H9 (cell line): ENCODE data around the gene FSTL4. TPM values are rescaled to one million over a fixed set of nuclear protein-coding genes. Genes with fewer than 3 reads are reported as not detected.

Source experiments
- DNase-seq: peaks from one replicate; pipeline ENCODE4 v3.0.0-alpha.2; 2017
- H2AFZ ChIP-seq: one replicate; pipeline ENCODE4 v1.6.1; 2013; ENCODE audit warnings: mild to moderate bottlenecking, low read length, control low read depth, moderate library complexity
- H2AK5ac ChIP-seq: 2 replicates; pipeline ENCODE4 v1.6.1; 2013; ENCODE audit warnings: low read length, control low read depth, mixed read lengths; ENCODE audit not compliant: insufficient read length
- H2BK120ac ChIP-seq: one replicate; pipeline ENCODE4 v1.6.1; 2013; ENCODE audit warnings: low read depth, mild to moderate bottlenecking, low read length, control low read depth, inconsistent platforms; ENCODE audit not compliant: poor library complexity, severe bottlenecking
- H2BK12ac ChIP-seq: 2 replicates; pipeline ENCODE4 v1.6.1; 2013; ENCODE audit warnings: low read length, control low read depth, mixed read lengths, low read depth; ENCODE audit not compliant: insufficient read length
- H2BK15ac ChIP-seq: 2 replicates; pipeline ENCODE4 v1.6.1; 2013; ENCODE audit warnings: low read depth, low read length, control low read depth
- H2BK20ac ChIP-seq: one replicate; pipeline ENCODE4 v1.6.1; 2013; ENCODE audit warnings: low read depth, mild to moderate bottlenecking, low read length, control low read depth, inconsistent platforms; ENCODE audit not compliant: poor library complexity, severe bottlenecking
- H2BK5ac ChIP-seq: 2 replicates; pipeline ENCODE4 v1.6.1; 2013; ENCODE audit warnings: low read length, control low read depth, mixed read lengths; ENCODE audit not compliant: insufficient read length
- H3K14ac ChIP-seq: 2 replicates; pipeline ENCODE4 v1.6.1; 2013; ENCODE audit warnings: low read length, control low read depth; ENCODE audit not compliant: insufficient read depth
- H3K18ac ChIP-seq: 2 replicates; pipeline ENCODE4 v1.6.1; 2013; ENCODE audit warnings: low read depth, mild to moderate bottlenecking, mixed read lengths, low read length, control low read depth; ENCODE audit not compliant: insufficient read length
- H3K23ac ChIP-seq: 2 replicates; pipeline ENCODE4 v1.6.1; 2013; ENCODE audit warnings: low read length, control low read depth, mixed read lengths, low read depth; ENCODE audit not compliant: insufficient read length
- H3K23me2 ChIP-seq: 2 replicates; pipeline ENCODE4 v1.6.1; 2013; ENCODE audit warnings: low read depth, mild to moderate bottlenecking, mixed read lengths, low read length, control low read depth; ENCODE audit not compliant: insufficient read length, poor library complexity, severe bottlenecking
- H3K27ac ChIP-seq: 2 replicates; pipeline ENCODE4 v1.5.1; 2013; ENCODE audit warnings: low read length, control low read depth, mixed read lengths, low read depth; ENCODE audit not compliant: insufficient read length
- H3K27me3 ChIP-seq: 2 replicates; pipeline ENCODE4 v1.6.1; 2013; ENCODE audit warnings: low read length, control low read depth, inconsistent platforms; ENCODE audit not compliant: insufficient read depth
- H3K4ac ChIP-seq: 2 replicates; pipeline ENCODE4 v1.6.1; 2013; ENCODE audit warnings: low read depth, mild to moderate bottlenecking, control low read depth, inconsistent platforms, low read length, moderate library complexity
- H3K4me1 ChIP-seq: 2 replicates; pipeline ENCODE4 v1.6.1; 2013; ENCODE audit warnings: low read length, control low read depth, inconsistent platforms; ENCODE audit not compliant: insufficient read depth
- H3K4me2 ChIP-seq: 2 replicates; pipeline ENCODE4 v1.6.1; 2013; ENCODE audit warnings: low read length, control low read depth, mixed read lengths; ENCODE audit not compliant: insufficient read length, insufficient read depth
- H3K56ac ChIP-seq: 2 replicates; pipeline ENCODE4 v1.6.1; 2013; ENCODE audit warnings: low read depth, mild to moderate bottlenecking, mixed read lengths, low read length, control low read depth; ENCODE audit not compliant: insufficient read length
- H3K79me1 ChIP-seq: 2 replicates; pipeline ENCODE4 v1.6.1; 2013; ENCODE audit warnings: low read depth, mild to moderate bottlenecking, moderate library complexity, low read length, control low read depth, inconsistent platforms; ENCODE audit not compliant: insufficient read depth, poor library complexity, severe bottlenecking
- H3K79me2 ChIP-seq: 2 replicates; pipeline ENCODE4 v1.6.1; 2013; ENCODE audit warnings: low read length, control low read depth, inconsistent platforms; ENCODE audit not compliant: insufficient read depth
- H3K9ac ChIP-seq: 2 replicates; pipeline ENCODE4 v1.6.1; 2013; ENCODE audit warnings: low read length, control low read depth, mixed read lengths; ENCODE audit not compliant: insufficient read length; ENCODE audit errors: extremely low read depth
- H3K9me3 ChIP-seq: one replicate; pipeline ENCODE4 v1.6.1; 2013; ENCODE audit warnings: low read depth, low read length, inconsistent platforms; ENCODE audit not compliant: control insufficient read depth
- H3T11ph ChIP-seq: one replicate; pipeline ENCODE4 v1.6.1; 2013; ENCODE audit warnings: mild to moderate bottlenecking, low read length, control low read depth, inconsistent platforms
- H4K20me1 ChIP-seq: one replicate; pipeline ENCODE4 v1.6.1; 2013; ENCODE audit not compliant: control insufficient read depth, insufficient read length, insufficient read depth
- H4K5ac ChIP-seq: 2 replicates; pipeline ENCODE4 v1.6.1; 2013; ENCODE audit warnings: low read depth, mild to moderate bottlenecking, mixed read lengths, low read length, control low read depth; ENCODE audit not compliant: insufficient read length
- H4K8ac ChIP-seq: replicated peaks from 2 replicates; pipeline ENCODE4 v1.6.1; 2013; ENCODE audit warnings: low read length, control low read depth, mixed read lengths, low read depth; ENCODE audit not compliant: insufficient read length
- H4K91ac ChIP-seq: 2 replicates; pipeline ENCODE4 v1.6.1; 2013; ENCODE audit warnings: low read depth, mild to moderate bottlenecking, moderate library complexity, mixed read lengths, low read length, control low read depth; ENCODE audit not compliant: insufficient read length
- H3K27ac Mint-ChIP-seq, 3 experiments: 2 replicates in 2 of 3; 3 replicates in 1 of 3; pipeline ENCODE4 v1.8.0; 2020 to 2021; ENCODE audit warnings: mixed read lengths in 3 of 3, mild to moderate bottlenecking in 1 of 3, moderate library complexity in 1 of 3
- H3K27me3 Mint-ChIP-seq: 2 replicates; pipeline ENCODE4 v1.8.0; 2021; ENCODE audit warnings: low read depth, mild to moderate bottlenecking, moderate library complexity, mixed read lengths
- H3K36me3 Mint-ChIP-seq, 3 experiments: 2 replicates in 2 of 3; 3 replicates in 1 of 3; pipeline ENCODE4 v1.8.0; 2020 to 2021; ENCODE audit warnings: low read depth in 3 of 3, mixed read lengths in 3 of 3; ENCODE audit not compliant: insufficient read depth in 1 of 3
- H3K4me1 Mint-ChIP-seq, 2 experiments: 2 replicates each; pipeline ENCODE4 v1.8.0; 2020; ENCODE audit warnings: mixed read lengths in 2 of 2
- H3K4me3 Mint-ChIP-seq, 2 experiments: 2 replicates in 1 of 2; 3 replicates in 1 of 2; pipeline ENCODE4 v1.8.0; 2020 to 2021; ENCODE audit warnings: mild to moderate bottlenecking in 2 of 2, mixed read lengths in 2 of 2, moderate library complexity in 1 of 2
- H3K9me3 Mint-ChIP-seq, 2 experiments: 2 replicates in 1 of 2; 3 replicates in 1 of 2; pipeline ENCODE4 v1.8.0; 2020; ENCODE audit warnings: mild to moderate bottlenecking in 2 of 2, mixed read lengths in 2 of 2, moderate library complexity in 1 of 2
- WGBS: extraction: QIAGEN DNeasy Blood & Tissue Kit; methylation state at CpG from one replicate; pipeline ENCODE4 v1.1.7; 2013; ENCODE audit warnings: missing lambda C conversion rate, low lambda C conversion rate, mixed read lengths; ENCODE audit not compliant: insufficient read length; ENCODE audit errors: extremely low coverage; 5-methylcytosine and 5-hydroxymethylcytosine counted together
- total RNA-seq: library from RNA; stranded (reverse); gene quantifications from 2 replicates; pipeline ENCODE4 v1.2.1, GENCODE V29; 2021
- TF ChIP-seq, protein P1 (sequence below): fragments of 200-600 bp; sonication (generic); conservative IDR thresholded peaks from 3 replicates; pipeline ENCODE4 v1.8.0; 2021; ENCODE audit warnings: antibody characterized with exemption, mild to moderate bottlenecking

The FSTL4 gene
- total RNA-seq, 1 experiment from 2014 or later = 5.7 TPM

DNA sequence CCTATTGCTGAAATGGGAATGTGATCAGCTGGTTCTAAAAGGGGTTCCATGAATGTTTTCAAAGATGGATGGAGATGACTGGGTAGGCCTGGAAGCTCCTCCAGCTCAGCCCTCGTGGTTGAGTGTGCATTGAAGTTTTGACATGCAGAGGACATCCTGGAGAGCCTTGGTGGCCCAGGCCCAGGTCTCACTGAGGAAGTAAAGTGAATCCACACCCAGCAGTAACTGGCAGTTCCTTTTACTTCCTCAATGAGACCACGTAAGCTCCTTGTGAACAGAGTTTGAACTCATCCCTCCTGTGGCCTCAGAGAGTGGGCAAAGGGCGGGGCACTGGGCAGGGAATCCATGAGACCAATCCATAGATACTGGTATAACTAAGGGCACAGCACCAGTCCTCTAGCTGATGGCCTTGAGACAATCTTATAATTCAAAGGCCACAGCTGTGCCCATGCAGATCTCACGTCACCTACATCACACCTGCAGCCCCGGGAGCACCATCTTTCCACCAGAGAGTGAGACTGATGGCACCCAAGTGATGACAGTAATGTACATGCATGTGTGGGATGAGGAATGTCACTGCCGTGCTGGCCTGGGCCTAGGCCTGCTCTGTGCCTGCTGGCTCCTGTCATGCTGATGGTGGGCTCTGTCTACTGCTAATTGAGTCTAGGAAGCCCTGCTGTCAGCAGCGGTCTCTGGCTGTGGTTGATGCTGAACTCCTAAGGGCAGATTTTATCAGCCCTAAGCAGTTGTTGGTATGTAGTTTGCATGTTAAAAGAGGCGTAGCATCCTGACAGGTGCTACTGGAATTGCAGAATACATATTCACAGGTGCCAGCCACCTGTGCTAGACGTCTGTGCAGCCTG is 257.8 kb downstream of the FSTL4 start:
- Histone ChIP-seq H4K8ac (no peak overlapping the region), H2BK15ac (no peak overlapping the region), H2BK20ac (no peak overlapping the region), H2BK12ac (no peak overlapping the region), H4K5ac (no peak overlapping the region), H3K9me3 (no peaks in the 10 kb centered on the region), H2BK120ac (no peak overlapping the region), H3K27me3 (no peaks in the 10 kb centered on the region), H3K79me1 (no peaks in the 10 kb centered on the region), H4K91ac (no peak overlapping the region), H3K4me2 (no peak overlapping the region), H3K27ac (no peak overlapping the region), H2AK5ac (no peak overlapping the region), H3K79me2 (no peaks in the 10 kb centered on the region), H3K23ac (no peak overlapping the region), H3T11ph (no peak overlapping the region), H3K14ac (no peak overlapping the region), H4K20me1 (no peaks in the 10 kb centered on the region), H3K9ac (no peak overlapping the region), H3K23me2 (no peaks in the 10 kb centered on the region), H3K18ac (no peak overlapping the region), H2BK5ac (no peak overlapping the region), H3K4ac (no peak overlapping the region), H3K4me1 (no peaks in the 10 kb centered on the region), H3K56ac (no peak overlapping the region), H2AFZ (no peak overlapping the region)
- Mint-ChIP-seq H3K27ac (no peak overlapping the region), H3K36me3 (no peaks in the 10 kb centered on the region), H3K9me3 (no peaks in the 10 kb centered on the region; a peak in 1 of 5 replicates), H3K27me3 (no peaks in the 10 kb centered on the region; the same call in 1 of the 2 replicates), H3K4me3 (no peak overlapping the region), H3K4me1 (peaks cover 17 to 21% of the 10 kb centered on the region in 2 experiments)
- WGBS = no CpG with 5 or more reads among the region's 9 CpGs
- no peak for DNase-seq
- TF ChIP-seq, protein P1, sequence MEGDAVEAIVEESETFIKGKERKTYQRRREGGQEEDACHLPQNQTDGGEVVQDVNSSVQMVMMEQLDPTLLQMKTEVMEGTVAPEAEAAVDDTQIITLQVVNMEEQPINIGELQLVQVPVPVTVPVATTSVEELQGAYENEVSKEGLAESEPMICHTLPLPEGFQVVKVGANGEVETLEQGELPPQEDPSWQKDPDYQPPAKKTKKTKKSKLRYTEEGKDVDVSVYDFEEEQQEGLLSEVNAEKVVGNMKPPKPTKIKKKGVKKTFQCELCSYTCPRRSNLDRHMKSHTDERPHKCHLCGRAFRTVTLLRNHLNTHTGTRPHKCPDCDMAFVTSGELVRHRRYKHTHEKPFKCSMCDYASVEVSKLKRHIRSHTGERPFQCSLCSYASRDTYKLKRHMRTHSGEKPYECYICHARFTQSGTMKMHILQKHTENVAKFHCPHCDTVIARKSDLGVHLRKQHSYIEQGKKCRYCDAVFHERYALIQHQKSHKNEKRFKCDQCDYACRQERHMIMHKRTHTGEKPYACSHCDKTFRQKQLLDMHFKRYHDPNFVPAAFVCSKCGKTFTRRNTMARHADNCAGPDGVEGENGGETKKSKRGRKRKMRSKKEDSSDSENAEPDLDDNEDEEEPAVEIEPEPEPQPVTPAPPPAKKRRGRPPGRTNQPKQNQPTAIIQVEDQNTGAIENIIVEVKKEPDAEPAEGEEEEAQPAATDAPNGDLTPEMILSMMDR = no peak
